Measurements from ENCODE around the gene PAFAH2.

GRCh38 chr1:25913206-25913605 lies 84.7 kb downstream of the PAFAH2 start:
- TF ChIP-seq CTCF (conservative IDR thresholded peaks at IDR 0.05) (no peak), ZFX (IDR thresholded peaks at IDR 0.05) (no peak)

Measured in C4-2B (cell line).